NAMALWA (cell line): ENCODE measurements around the gene HELZ.
"Not testable (repeated sequence)": the region's sequence is repeated elsewhere in the genome, so short reads cannot be mapped to it uniquely, and the experiment has no call there.

Experiments used
- DNase-seq: peaks from one replicate; pipeline ENCODE4 v3.0.0-alpha.2; 2015; ENCODE audit warnings: low spot score

HELZ gene

GRCh38 chr17:67142030-67142429, 103.0 kb downstream of the HELZ start:
- not testable (repeated sequence) for DNase-seq

DNA sequence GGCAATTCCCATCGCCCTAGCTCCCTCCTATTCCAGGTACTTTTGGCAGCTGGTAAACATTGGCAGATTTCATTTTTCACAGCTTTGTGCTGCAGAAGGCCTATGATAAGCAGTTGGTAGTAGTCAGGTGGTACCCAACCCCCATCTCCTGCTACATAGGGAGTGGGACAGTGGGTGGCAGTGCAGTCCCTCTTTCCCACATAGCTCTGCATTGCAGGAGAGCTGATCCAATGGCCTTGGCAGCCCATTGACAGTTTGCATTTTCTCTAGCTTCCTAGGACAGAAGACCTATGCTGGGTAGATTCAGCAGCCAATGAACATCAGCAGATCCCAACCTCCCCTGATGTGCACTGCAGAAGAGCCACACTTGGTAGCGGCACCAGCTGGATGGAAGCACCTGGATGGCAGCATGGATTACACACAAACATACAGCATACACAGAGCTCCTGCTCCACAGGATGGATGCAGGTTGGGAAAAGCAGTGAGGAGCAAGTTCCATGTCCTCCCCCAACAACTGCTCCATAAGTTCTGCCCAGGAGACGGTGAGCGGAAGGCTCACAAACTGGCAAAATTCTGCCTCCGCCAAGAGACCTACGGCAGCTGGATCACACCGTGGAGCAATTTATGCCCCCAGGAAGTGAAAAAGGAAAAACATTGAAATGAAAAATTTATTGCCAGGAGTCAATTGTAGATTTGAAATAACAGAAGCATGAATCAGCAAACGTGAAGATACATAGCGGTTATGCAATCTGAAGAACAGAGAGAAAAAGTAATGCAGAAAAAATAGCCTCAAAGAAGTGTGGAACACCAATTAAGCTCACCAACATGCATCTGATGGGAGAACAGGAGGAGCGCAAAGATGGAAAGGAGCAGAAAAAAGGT, 105.0 kb downstream of the HELZ start:
- DNase-seq, result no peak

GRCh38 chr17:67139289-67139688, 105.7 kb downstream of the HELZ start:
- no peak for DNase-seq

- DNase-seq, result no peak
These were observed 106.6 kb downstream of the HELZ start for GRCh38 chr17:67138392-67138791.

DNA sequence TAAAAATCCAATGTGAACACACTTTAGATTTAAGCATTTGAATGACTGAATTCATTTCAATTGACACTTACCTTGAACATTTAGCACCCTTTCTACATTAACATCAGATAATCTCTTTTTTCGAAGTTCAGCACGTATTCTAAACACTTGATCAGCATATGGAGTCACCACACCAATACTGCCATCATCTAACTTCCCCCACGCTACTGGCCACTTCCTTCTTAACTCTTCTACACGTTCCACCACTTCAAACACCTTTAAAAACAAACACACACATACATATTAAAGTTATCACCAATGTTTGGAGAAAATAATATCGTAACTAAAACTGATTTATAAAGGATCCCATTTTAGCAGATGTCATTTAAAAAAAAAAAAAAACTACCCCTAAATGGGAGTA, 107.1 kb downstream of the HELZ start:
- no peak for DNase-seq

- no peak for DNase-seq
These were observed 108.0 kb downstream of the HELZ start for GRCh38 chr17:67137026-67137370.

DNA sequence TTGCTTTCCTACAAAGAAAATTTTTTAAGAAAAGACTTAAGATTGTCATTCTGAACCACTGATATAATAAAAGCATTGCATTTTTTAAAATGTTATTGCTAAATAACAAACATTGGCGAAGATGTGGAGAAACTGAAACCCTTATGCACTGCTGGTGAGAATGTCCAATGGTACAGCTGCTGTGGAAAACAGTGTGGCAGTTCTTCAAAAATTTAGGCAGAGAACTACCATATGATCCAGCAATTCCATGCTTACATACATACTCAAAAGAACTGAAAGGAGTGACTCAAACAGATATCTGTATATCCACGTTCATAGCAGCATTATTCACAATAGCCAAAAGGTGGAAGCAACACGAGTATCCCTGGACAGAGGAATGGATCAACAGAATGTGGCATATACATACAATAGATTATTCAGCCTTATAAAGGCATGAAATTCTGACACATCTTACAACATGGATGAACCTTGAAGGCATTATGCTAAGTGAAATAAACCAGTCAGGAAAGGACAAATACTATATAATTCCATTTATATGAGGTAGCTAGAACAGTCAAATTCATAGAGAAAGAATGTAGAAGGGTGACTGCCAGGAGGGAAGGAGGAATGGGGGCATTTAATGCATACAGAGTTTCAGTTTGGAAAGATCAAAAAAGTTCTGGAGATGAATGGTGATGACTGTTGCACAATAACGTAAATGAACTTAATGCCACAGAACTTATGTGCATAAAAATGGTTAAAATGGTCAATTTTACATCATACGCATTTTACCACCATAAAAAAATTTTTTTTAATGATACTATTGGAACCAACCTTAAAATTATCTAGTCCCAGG, 108.6 kb downstream of the HELZ start:
- no peak for DNase-seq

GRCh38 chr17:67133161-67133560, 111.8 kb downstream of the HELZ start:
- DNase-seq, result no peak

GRCh38 chr17:67132366-67132765, 112.6 kb downstream of the HELZ start:
- no peak for DNase-seq

DNA sequence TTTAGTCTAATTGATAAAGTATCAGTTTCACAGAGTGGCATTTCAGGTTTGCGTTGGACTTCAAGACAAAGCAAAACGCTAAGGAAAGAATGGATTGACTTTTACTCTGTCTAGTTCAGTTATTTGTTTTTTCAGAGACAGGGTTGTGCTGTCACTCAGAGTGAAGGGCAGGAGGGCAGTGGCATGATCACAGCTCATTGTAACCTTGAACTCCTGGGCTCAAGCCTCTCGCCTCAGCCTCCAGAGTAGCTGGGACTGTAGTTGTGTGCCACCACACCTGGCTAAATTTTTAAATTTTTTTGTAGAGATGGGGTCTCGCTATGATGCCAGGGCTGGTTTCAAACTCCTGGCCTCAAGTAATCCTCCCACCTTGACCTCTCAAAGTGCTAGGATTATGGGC, 114.2 kb downstream of the HELZ start:
- no peak for DNase-seq

DNA sequence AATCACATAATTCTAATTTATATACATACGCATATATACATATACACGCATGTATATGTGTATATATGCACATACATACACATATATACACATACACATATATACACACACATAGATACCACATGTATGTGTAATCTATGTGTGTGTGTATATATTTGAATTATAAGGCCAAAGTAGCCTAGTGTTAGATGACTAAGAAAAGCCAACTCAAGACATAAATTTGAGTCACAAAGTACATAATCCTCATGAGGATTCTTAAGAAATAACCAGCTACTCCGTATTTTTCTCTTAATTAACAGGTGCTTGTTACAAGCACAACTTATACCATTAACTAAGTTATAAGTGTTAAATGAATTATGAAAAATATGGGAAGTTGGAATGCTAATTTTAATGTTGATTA, 115.7 kb downstream of the HELZ start:
- DNase-seq, result no peak

- DNase-seq, result no peak
These were observed 116.3 kb downstream of the HELZ start for GRCh38 chr17:67128700-67129099.

DNA sequence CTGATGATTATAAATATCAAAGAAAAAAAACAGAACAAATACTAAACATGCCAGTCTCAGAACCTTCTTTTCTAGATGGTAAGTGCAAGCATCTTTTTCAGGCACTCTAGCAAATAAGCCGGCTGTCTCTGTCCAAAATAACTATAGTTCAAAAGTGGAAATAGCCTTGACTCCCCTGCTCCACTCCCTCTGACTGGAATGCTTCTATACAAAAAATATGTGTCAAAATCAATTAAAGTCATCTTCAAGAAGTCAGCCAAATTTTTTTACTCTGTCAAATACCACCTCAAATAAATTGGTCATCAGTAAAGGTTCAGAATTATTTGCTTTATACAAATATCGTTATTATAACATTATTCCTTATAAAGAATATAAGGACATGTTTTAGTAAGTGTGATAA, 117.1 kb downstream of the HELZ start:
- DNase-seq, result no peak

GRCh38 chr17:67126983-67127382, 118.0 kb downstream of the HELZ start:
- peak; percentile 7 for DNase-seq

GRCh38 chr17:67126543-67126942, 118.5 kb downstream of the HELZ start:
- not testable (repeated sequence) for DNase-seq

DNA sequence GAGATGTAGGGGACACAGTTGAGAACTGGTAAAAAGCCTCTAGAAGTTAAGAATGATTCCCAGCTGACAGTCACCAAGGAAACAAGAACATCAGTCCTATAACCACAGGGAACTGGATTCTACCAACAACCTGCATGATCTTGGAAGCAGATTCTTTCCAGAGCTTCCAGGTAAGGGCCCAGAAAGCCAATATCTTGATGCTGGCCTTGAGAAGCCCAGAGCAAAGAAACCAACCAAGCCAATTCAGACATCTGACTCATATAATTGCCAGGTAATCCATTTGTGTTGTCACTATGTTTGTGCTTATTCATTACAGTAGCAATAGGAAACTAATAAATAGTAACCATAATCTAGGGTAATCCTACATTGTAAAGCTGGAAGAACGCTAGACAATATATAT, 119.1 kb downstream of the HELZ start:
- no peak for DNase-seq

- DNase-seq, result no peak
These were observed 119.6 kb downstream of the HELZ start for GRCh38 chr17:67125417-67125816.

DNA sequence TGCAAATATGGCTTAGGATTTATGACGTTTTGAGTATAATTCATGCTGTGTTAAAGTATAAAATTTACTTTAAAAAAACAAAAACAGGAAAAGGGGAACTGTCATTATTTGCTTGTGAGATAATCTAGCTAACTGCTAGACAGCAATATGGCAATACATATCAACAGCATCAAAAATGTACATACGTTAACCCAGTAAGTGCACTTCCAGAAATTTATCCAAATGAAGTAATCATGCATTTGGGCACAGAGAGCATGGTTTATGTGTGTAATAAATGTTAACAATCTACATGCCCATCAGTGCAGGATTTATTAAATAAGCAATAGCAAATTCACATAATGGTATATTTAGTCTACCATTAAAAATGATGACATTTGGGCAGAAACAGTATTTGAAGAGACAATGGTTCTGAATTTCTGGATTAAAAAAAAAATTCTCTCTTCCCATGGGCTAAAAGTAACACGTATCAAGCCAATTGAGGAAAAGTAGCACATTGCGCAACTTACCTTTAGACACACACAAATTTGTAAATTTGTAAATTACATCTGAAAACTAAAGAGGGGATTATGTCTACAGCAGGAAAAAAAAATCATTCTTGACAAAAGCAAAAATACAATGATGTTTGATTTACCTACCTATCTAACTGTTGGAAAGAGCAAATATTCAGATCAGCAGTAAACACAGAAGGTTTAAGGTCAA, 120.4 kb downstream of the HELZ start:
- DNase-seq, result no peak

- no peak for DNase-seq
These were observed 121.3 kb downstream of the HELZ start for GRCh38 chr17:67123699-67124098.

DNA sequence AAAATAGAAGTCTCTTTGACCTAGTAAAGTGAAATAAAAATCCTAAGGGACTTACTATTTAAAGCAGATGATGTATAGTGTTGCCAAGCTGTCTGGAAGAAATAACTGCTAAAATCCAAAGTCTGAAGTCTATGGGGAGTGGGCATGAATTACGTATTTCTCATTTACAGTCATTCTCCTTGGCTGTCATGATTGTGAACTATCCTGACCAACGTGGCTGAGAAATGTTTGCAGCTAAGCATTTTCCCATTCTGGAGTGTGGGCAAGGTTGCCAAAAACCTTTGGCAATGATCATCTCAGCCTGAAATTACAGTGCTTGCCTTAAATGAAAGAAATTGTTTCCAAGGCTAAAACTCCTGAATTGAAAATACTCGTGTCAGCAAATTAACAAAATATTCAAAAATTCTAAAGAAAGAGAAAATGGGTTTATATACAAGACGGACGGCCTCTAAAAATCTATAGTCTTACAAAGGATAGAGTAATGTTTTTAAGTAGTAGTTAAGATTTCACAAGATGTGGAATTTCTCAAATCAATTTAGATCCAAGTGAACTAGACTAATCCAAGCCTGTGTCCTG, 123.6 kb downstream of the HELZ start:
- no peak for DNase-seq

DNA sequence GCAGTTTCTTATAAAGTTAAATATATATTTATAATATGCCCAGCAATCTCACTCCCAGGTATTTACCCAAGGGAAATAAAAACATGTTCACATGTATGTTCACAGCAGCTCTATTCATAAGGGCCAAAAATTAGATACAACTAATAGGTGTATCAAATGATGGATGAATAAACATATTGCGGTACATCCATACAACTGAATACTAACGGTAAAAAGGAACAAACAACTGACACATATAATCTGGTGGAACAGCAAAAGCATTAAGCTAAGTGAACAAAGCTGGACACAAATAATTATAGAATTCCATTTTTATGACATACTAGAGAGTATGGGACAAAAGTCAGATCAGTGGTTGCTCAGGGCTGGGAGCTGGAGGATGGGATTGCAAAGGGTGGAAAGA, 125.9 kb downstream of the HELZ start:
- DNase-seq, result no peak

DNA sequence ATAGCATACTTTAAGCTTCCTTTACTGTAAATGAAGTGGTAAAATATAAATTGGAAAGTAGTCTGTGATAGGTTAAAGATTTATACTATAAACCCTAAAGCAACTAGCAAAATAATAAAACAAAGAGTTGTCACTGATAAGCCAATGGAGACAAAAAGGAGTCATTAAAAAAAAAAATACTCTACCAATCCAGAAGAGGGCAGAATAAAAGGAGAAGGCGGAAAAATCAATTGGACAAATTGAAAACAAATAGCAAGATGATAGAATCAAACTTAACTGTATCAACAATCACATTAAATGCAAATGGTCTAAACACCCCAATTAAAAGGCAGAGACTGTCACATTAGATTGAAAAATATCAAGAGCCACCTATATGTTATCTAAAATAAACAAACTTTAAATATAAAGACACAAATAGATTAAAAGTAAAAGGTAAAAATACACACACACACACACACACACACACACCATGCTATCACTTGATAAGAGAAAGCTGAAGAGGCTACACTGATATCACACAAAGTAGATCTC, 128.9 kb downstream of the HELZ start:
- DNase-seq, result no peak
